ENCODE measurements around the gene TSSC4. TPM values are rescaled to one million over a fixed set of nuclear protein-coding genes. Genes with fewer than 3 reads are reported as not detected.
A peak's percentile ranks its signal among the peaks of the same experiment; 100 is the strongest.

Gene TSSC4
- total and polyA plus RNA-seq, 8 donors: 9.4 to 147 (median 53.2) TPM

GRCh38 chr11:2388431-2389376, 11.8 kb upstream of the TSSC4 start:
- TF ChIP-seq CTCF (IDR thresholded peaks at IDR 0.05): no peak
- TF ChIP-seq POLR2A (IDR thresholded peaks at IDR 0.05): no peak
- TF ChIP-seq POLR2AphosphoS5 (IDR thresholded peaks at IDR 0.05): no peak
- TF ChIP-seq EP300 (IDR thresholded peaks at IDR 0.05): no peak
- H3K27me3 ChIP-seq: no peaks in the 10 kb centered on the region
- 71 to 97% (median 78%) methylated on average over 5 to 15 of the region's 15 CpGs for WGBS, 5 donors
- peaks cover 22 to 50% (median 43%) of the 10 kb centered on the region in 4 donors for H3K36me3 ChIP-seq
- intact Hi-C loops (cut with DNase I; ENCODE audit: low total_unique reads): no loop called here
- H3K4me3 ChIP-seq: peak overlapping the region in 1 of 4 donors; percentile 6
- no peaks in the 10 kb centered on the region for H3K9me3 ChIP-seq
- no peak for DNase-seq
- H3K4me1 ChIP-seq: peaks cover 73 to 100% (median 89%) of the 10 kb centered on the region in 4 donors
- peak overlapping the region in 4 of 5 donors; percentile 65 to 99 (median 75) for H3K27ac ChIP-seq

GRCh38 chr11:2389377-2390026, 11.0 kb upstream of the TSSC4 start:
- Histone ChIP-seq H3K27me3 (no peaks in the 10 kb centered on the region), H3K36me3 (peaks cover 28 to 58% (median 51%) of the 10 kb centered on the region in 4 donors), H3K4me1 (peaks cover 67 to 99% (median 84%) of the 10 kb centered on the region in 4 donors), H3K4me3 (no peak overlapping the region), H3K27ac (peak overlapping the region in 4 of 5 donors; percentile 65 to 99 (median 75)), H3K9me3 (no peaks in the 10 kb centered on the region)
- 62 to 71% (median 67%) methylated on average over 9 to 14 of the region's 14 CpGs for WGBS, 5 donors
- TF ChIP-seq POLR2AphosphoS5 (IDR thresholded peaks at IDR 0.05): no peak
- no peak for TF ChIP-seq EP300 (IDR thresholded peaks at IDR 0.05)
- TF ChIP-seq CTCF (IDR thresholded peaks at IDR 0.05): no peak
- TF ChIP-seq POLR2A (IDR thresholded peaks at IDR 0.05): no peak
- peak in 1 of 2 donors; percentile 52 for DNase-seq
- intact Hi-C loops (cut with DNase I; ENCODE audit: low total_unique reads): no loop called here

GRCh38 chr11:2390091-2390724, 10.3 kb upstream of the TSSC4 start:
- intact Hi-C loops (cut with DNase I; ENCODE audit: low total_unique reads): no loop called here
- DNase-seq: no peak
- Histone ChIP-seq H3K9me3 (no peaks in the 10 kb centered on the region), H3K4me1 (peaks cover 61 to 95% (median 78%) of the 10 kb centered on the region in 4 donors), H3K4me3 (peak overlapping the region in 1 of 4 donors; percentile 14), H3K36me3 (peaks cover 35 to 60% (median 58%) of the 10 kb centered on the region in 4 donors), H3K27me3 (no peaks in the 10 kb centered on the region), H3K27ac (peak overlapping the region in 4 of 5 donors; percentile 65 to 99 (median 75))
- WGBS, 5 donors: 74 to 84% (median 82%) methylated on average over 19 to 23 of the region's 23 CpGs
- TF ChIP-seq POLR2A (IDR thresholded peaks at IDR 0.05) (no peak), EP300 (IDR thresholded peaks at IDR 0.05) (no peak), POLR2AphosphoS5 (IDR thresholded peaks at IDR 0.05) (peak in 1 of 3 donors; percentile 4), CTCF (IDR thresholded peaks at IDR 0.05) (no peak)

DNA sequence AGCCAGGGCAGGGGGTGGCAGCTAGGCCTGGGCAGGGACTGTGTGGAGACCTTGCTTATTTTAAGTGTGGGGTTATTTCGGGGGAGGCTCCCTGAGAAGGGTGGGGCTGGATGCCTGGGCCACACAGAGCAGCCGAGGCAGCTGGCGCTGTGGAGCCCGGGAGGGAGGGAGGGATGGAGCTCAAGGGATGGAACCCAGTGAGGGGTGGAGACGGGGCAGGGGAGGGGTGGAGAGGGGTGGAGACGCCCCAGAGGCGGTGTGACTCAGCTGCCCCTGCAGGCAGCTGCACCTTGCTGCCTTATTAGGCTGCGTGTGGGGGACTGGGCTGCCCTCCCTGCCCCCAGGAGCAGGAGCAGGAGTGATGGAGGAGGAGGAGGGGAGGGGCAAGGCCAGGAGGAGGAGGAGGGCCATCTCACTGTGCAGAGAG, 9.8 kb upstream of the TSSC4 start:
- 45 to 65% (median 59%) methylated on average over 7 to 8 of the region's 8 CpGs for WGBS, 5 donors
- peak in 1 of 2 donors; percentile 67 for DNase-seq
- no peak for TF ChIP-seq POLR2AphosphoS5 (IDR thresholded peaks at IDR 0.05)
- TF ChIP-seq EP300 (IDR thresholded peaks at IDR 0.05): peak; percentile 49
- intact Hi-C loops (cut with DNase I; ENCODE audit: low total_unique reads): no loop called here
- Histone ChIP-seq H3K36me3 (peaks cover 41 to 63% (median 59%) of the 10 kb centered on the region in 4 donors), H3K4me3 (peak overlapping the region in 1 of 4 donors; percentile 14), H3K9me3 (no peaks in the 10 kb centered on the region), H3K27me3 (no peaks in the 10 kb centered on the region), H3K4me1 (peaks cover 56 to 90% (median 73%) of the 10 kb centered on the region in 4 donors), H3K27ac (peak overlapping the region; percentile 9 to 99 (median 76))

All from stomach (tissue), 9 donors.